HCEC 1CT (cell line): Measurements from ENCODE around the gene HMX2.

ENCODE experiments used
- DNase-seq: peaks from one replicate; pipeline ENCODE4 v3.0.0-alpha.2; 2017

Gene HMX2, protein sequence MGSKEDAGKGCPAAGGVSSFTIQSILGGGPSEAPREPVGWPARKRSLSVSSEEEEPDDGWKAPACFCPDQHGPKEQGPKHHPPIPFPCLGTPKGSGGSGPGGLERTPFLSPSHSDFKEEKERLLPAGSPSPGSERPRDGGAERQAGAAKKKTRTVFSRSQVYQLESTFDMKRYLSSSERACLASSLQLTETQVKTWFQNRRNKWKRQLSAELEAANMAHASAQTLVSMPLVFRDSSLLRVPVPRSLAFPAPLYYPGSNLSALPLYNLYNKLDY

DNA sequence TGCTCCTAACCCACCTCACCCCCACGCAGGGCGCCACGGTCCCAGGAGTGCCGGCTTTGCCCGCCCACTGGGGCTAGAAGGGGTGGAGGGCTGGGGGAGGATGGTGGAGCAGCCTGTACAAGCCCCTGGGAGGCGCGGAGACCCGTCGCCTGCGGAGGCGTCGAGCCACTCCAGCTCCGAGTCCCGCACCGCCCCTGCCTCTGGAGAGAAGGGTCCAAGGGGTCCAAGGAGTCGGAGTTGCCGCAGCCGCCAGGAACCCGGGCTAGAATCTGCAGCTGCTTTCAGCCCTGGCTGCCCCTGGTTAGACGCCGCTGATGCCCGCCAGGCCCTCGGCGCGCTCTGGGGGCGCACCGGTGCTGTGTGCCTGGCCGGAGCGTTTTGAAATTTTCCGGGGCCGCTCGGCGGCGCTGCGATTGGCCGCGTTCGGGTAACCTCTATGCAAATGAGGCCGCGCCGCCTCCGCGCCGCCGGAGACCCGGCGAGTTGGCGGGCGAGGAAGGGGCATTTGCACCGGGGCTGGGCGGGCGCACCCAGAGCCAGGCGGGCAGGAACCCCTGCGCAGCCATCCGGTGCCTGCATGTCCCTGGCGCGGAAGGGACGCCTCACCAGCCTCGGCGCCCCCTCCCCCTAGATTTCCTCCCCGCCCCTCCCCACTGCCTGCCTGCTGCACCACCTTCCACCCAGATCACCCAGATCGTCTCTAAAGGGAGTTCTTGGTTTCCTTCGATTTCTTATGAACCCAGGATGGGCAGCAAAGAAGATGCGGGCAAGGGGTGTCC is at the start of gene HMX2:
Gene HMX2 (plus strand): TSS at position 502 of the 779 bp plus-strand sequence. CDS start 243 bp downstream, at position 745.
- DNase-seq: no peak

DNA sequence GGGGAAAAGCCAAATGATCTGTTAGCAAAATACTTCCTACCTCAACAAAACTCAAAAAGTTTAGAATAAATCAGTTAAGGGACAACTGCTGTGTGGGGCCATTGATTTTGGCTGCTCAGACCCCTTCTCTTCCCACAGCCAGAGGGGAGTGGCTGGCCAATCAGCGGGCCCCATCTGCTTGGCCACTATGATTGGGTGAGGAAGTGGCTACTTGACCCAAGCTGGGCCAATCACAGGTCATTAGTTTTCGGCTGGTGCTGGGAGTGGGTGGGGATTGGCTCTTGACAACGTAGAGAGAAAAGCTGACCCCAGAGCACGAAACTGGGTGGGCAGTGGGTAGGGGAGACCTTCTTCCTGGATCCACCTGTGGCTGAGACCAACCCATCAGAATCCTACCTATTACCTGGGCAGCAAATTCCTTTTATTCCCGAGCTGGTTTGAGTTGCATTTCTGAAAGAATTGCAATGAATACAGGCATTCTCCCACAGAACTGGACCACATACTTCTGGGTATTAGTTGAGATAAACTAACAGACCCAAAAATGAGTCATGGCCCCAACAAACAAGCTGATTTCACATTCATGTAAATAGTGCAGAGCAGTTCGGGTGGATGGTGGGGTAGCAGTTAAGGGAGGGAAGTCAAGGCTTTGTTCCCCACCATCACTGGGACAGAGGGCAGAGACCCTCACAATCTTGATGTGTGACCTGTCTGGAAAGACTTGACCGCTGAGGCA is 47.7 kb upstream of the HMX2 start:
- DNase-seq: no peak

DNA sequence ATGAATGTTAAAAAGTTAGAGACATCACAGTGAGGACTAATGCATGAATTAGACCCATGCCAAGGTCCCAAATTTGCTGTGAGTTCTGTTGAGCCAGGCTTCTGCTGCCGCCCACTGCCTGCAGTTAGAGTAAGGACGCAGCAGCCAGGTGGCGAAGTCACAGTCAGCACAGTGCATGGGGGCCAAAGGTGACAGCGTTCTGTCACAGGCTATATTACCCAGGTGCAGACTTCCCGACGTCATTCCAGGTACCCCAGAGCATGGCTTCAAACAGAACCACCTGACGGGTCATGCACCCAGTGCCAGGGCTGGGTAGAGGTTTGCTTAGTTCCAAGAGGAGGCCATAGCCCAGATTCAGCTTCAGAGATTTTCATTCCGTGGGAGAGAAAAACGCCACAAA is 46.1 kb upstream of the HMX2 start:
- DNase-seq: no peak

DNA sequence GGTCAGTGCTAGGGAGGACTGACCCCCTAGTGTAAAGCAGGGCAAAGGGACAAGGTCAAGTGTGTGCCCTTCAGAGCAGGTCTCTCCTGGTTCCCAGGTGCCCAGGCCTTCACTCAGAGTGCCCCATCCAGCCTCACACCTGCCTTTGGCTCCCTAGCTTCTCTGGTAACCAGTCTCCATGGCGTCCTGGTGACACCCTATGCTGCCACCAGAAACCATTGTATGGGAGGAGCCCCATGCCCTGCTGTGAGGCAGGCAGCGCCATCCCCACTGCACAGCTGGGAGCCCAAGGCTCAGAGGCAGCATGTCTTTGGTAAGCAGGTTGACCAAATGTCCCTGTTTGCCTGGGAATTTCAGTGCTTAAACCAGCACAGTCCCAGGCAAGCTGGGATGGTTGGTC is 45.3 kb upstream of the HMX2 start:
- no peak for DNase-seq

DNA sequence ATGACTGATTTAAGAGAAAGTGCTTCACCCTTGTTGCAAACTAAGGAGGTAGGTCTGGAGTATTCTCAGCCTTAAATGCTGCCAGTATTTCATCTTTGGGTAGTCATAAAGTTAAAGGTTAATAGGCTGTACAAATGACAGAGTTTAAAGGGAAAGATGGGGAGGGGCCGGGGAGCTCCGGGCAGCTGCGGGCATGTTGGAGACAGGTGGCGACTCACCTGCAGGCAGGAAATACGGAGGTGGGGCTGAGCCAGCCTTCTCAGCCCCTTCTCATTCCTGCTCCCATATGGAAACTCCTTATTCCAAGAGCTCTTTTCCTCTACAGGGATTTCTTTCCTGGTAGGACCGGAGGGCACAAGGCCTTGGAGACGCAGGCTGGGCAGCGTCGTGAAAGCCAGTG is 44.0 kb upstream of the HMX2 start:
- DNase-seq: no peak

DNA sequence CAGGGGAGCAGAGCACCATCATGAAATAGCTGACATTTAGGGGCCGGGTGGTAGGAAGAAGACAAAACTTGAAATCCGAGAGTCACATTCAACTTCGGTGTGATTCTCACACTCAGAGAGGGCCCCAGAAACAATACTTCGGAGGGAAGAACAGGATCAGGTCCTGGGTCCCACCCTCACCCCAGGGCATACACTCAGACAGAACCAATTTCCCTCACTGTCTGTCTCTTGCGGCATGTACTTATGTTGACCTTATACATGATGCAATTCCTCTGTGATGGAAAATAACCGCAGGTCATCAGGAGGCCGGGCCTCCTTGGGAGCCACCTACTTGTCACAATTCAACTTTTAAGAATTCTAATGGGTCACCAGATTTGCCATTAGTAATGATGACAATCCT is 38.5 kb upstream of the HMX2 start:
- no peak for DNase-seq

DNA sequence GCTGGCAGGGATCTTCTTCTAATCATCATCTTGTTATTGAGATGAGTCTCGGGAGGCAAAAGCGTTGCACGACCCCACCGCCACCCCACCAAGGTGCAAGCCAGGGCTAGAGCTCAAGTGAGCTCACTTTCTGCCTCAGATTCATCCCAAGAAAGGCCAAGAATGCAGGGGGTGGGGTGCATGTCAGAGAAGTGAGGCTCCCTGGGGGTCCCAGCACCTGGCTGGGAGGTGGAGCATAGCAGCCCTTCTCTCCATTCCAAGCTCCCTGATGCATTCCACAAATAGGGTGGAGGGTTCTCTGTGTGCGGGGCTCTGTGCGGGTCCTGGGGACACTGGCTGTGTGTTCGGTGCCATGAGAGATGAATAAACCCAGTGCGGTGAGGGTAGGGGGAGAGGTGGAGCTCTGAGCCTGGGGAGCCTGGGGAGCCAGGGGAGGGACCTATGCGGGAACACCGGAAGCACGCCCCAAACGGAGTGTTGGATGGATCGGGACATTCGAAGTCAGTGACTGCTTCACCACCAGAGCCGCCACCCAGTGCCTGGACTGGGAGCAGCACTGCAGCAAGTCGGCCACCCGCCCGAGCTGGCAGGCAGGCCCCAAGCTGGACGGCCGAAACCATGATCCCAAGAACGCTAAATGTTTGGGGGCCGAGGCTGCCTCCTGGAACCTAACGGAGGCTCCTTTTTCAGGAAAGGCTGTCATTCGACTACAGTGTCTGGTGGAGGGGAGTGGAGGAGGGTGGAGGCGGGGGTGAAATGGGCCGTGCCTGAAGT is 30.1 kb upstream of the HMX2 start:
- peak; percentile 15 for DNase-seq

DNA sequence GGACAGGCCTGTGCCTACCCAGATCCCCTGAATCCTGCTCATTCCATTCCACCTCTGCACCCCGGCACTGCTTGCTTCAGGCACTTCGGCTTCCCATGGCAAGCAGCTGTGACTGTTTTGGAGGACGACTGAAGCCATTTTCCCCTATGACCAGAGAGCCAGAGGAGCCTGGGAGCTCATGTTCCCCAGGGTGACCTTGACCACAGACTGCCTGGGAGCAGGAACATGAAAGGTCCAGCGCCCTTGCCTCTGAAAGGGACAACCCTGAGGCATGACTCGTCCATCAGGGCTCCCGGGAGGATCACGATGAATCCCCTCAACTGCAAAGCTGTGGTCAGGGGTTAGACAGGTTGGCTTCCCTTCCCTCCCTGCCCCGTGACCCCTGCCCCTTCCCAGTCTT is 28.9 kb upstream of the HMX2 start:
- DNase-seq: no peak

DNA sequence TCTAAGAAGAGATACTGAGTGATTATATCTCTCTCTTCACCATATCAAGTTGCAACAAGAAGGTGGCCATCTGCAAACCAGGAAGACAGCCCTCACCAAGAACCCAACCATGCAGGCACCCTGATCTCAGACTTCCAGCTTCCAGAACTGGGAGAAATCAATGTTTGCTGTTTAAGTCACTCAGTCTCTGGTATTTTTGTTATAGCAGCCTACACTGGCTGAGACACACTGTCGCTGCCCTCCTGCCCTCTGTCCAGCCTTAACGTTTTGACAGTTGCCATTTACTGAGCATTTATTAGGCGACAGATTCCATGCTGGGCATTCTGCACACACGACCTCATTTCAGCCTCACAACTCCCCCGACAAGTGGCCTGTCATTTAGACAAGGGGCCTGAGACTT is 21.7 kb upstream of the HMX2 start:
- DNase-seq: no peak

DNA sequence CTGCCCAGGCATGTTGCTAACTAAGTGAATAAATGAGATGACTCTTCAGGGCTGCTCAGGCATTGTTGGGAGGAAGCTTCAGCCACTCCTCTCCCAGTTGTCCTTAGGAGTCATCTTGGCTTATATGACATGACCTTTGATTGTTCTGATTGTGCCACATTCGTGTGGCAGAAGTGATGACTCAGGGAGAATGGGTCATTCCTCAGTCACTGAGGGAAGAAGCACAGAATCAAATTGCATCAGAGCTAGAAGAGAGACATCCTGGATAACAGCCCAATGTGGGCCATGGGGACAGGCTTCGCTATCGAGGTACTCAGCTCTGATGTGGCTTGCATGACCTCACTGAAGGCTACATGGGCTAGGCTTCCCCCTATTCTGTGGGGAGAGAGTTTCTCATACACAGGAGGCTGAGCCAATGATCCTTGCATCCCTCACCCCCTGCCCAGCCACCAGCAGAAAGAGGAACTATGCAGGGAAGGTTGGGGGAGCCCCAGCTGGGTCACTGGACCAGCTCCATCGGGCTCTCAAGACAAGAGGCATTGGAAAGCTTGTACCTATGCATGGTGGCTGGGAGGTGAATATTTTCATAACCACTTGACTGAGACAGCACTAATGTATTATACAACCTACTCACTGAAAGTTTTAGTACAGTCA is 18.2 kb upstream of the HMX2 start:
- DNase-seq: no peak

DNA sequence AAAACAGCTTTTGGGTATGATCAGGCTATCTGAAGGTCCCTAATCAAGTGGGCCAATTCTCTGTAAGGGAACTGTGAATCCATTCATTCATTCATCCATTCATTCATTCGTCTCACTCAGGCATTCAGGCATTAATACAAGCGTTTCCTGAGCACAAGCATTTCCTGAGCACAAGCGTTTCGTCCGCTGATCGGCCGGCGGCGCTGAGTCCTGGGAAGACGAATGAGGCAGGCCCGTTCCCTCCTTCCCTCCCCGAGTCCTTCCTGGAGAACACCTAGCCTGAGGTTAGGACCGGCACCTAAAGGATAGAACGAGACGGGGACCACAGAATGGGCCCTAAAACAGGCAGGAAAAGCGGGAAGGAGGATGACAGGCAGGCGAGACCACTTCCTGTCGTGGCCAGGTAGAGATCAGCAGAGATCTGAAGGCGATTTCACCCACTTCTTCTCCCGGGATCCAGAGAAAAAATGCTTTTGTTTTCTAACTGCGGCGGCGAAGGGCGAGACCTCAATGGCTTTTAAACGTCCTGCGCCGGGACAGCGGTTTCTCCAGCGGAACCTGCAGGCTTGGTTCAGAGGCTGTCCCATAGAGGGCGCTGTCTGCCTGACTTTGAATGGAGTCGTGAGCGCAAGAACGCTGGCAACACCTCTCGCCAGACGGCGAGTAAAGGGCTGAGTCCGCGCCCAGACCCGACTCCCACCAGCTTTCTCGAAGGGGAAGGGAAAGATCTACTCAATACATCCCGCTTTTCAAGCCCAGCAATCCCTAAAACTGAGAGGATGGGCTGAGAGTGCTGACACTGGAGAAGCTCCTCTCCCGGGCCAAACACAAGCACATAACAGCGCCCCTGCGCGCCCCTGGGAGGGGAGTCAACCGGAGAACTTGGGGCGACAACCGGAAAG is 15.1 kb upstream of the HMX2 start:
- peak; percentile 66 for DNase-seq

DNA sequence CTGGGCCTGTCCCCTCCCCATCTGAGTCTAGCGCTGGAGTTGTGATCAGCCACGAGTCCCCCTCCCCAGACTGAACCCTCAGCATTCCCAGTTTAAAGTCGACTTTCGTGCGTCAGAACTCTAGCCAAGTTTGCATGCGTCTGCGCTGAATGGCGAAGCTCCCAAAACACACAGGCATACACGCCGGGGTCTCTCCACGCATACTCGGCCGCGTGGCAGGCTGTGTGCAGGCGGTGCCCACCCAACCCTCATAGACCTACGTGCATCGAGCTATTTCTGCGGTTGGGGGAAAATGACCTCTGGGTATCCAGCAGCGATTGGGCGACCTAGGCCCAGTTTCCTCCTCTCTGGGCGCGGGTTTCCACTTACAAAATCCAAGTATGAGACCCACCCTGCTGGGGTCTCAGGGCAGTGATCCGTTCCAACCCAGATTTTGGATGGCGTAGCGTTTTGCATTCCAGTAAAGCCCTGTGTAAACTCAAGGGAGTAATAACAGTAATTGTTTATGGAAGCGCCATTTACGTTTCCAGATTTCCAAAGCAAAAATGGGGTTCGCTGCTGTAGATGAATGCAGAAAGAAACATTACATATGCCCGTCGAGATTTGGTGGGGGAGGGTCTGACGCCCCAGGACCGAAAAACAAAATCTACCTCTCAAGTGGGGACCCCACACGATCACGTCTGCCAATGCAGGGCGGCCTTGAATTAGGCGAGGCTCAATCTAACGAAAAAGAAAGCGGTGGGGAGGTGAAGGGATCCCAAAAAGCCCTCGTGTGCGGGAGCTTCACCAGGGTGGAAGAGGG is 14.2 kb upstream of the HMX2 start:
- no peak for DNase-seq

DNA sequence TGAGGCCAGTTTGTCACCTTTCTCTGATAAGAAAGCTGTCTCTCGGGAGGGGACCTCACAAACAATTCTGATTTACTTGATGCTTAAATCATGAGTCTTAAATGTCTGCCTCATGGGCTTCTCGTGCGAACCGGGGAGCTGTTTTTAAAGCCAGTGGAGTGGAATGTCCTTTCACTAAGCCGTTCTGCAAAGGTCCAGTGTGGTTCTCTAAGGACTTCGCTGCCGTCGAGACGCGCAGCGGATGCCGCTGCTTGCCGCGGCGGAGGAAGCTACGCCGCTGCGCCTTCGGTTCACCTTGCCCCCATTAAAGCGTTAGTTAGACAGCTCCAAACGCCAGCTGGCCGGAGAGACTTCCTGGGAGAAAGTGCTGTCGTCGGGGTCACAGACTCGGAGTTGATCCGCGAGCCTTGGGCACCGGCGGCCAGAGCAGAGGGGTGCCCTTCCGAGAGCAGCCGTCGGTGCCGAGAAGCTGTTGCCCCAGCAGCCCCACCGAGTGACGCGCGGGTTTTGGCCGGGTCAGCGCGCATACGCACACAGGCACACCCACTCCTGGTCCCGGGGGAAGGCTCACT is 13.5 kb upstream of the HMX2 start:
- no peak for DNase-seq

DNA sequence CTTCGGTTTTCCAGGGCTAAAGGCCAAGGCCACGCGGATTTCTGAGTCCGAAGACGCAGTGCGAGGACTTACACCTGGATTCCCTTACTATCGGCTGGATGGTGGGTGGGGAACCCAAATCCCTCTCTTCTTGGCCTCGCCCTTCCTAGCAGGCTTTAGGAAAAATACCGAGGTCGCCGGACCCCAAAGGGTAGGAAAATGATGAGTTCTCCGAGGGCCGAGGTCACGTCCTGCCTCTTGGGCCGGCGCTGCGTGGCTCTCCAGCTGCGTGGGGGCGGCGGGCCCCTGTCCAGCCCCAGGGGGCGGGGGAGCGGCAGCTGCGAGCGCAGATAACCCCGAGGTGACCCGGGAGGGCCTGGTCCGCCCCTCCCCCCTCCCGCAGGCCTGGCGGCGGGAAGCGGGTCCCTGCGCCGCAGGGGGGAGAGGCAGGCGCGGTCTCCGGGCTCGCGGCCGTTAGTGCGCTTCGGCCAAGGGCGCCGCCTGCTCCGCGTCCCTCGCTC is 13.0 kb upstream of the HMX2 start:
- DNase-seq: no peak

DNA sequence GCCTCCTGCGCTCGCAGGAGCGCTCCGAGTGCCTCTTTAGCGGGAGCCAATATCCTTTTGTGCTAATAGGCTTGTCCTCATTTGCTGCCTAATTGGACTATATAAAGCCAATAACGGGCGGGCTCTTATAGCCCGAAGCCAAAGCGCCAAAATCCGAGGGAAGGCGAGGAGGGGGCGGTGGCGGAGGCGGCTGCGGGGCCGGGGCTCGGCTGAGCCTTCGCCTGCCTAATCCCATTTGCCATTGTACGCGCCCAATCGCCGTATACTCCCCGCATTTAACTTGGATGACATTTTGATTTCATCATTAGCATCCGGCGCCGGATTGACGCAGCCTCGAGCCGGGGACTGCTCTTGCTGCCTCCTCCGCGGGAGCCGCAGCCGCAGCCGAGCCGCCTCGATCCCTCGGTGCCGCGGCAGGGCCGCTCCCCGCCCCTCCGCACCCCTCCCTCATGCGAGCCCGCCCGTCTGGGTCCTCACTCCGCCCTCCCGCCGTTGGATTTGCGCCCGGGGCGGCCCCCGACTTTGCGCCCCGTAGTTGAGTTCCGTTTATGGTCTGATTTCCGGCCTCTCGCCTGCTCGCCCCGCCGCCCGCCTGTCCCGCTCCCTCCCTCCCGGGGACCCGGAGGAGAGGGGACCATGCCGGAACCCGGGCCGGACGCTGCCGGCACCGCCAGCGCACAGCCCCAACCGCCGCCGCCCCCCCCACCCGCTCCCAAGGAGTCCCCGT is 12.4 kb upstream of the HMX2 start, which contains the start of gene HMX3:
Gene HMX3 (plus strand): TSS at position 556 of the 727 bp plus-strand sequence. CDS start 81 bp downstream, at position 637.
- no peak for DNase-seq

DNA sequence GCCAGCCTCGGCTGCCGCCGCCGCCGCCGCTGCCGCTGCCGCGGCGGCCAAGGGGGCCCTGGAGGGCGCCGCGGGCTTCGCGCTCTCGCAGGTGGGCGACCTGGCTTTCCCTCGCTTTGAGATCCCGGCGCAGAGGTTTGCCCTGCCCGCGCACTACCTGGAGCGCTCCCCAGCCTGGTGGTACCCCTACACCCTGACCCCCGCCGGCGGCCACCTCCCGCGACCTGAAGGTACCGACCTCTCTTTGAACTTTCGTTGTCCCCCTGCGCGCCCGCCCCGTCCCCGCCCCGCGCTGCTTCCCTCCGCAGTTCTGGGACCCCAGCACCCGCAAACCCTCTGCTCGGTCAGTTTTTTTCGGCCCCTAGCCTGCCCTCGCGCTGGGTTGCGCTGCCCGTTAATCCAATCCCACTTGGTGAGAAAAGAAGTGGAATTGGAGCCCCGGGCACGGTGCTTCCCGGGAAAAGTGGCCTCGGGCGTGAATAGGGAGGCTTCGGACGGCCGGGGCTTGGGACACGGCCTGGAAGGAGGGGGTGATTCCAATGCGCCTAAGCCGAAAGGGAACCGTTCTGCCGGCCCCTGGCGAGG is 11.6 kb upstream of the HMX2 start:
- DNase-seq: no peak

DNA sequence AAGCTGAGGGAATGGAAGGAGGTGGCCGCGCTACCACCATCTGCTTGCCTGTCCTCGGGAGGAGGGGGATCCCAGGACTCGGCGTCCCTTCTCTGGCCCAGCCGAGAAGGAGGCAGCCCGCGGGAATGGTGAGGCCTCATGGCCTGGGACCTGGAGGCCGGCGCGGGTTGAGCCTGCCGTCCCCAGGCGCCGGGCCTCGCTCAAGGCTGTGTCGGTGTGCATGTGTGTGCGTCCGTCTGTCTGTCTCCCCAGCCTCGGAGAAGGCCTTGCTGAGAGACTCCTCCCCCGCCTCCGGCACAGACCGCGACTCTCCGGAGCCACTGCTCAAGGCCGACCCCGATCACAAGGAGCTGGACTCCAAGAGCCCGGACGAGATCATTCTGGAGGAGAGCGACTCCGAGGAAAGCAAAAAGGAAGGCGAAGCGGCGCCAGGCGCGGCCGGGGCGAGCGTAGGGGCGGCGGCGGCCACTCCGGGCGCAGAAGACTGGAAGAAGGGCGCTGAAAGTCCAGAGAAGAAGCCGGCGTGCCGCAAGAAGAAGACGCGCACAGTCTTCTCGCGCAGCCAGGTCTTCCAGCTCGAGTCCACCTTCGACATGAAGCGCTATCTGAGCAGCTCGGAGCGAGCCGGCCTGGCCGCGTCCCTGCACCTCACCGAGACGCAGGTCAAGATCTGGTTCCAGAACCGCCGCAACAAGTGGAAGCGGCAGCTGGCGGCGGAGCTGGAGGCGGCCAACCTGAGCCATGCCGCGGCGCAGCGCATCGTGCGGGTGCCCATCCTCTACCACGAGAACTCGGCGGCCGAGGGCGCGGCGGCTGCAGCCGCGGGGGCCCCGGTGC is 10.9 kb upstream of the HMX2 start:
- DNase-seq: no peak

DNA sequence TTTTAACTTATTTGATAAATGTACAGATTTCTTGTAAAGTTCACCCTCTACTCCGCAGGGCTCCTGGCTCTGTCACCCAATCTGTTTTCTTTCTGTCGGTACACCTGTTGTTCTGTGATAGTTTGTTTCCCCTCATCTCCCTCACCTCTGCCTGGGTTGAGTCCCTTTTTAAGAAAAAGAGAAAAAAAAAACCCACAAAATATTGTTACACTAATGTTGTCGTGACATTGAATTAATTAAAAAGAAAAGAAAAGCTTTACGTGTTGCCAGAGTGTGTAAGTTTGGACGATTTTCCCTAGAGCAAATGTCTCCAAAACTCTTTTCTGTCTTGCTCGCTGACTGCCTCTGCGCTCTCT is 8.8 kb upstream of the HMX2 start:
- DNase-seq: no peak
